HepG2 (cell line): ENCODE results near the gene CREB3. TPM values are rescaled to one million over a fixed set of nuclear protein-coding genes. Genes with fewer than 3 reads are reported as not detected.
A peak's percentile ranks its signal among the peaks of the same experiment; 100 is the strongest.

Source experiments
- ATAD3A ChIP-seq: sonication (generic); formaldehyde crosslinking; IDR thresholded peaks from 2 replicates; pipeline ENCODE4 v1.4.0; 2020; ENCODE audit warnings: missing genetic modification reagents
- ATF7 ChIP-seq, 2 experiments: fragments of 450-650 bp in 1 of 2; sonication (generic) in 1 of 2; formaldehyde crosslinking in 1 of 2; IDR thresholded peaks; 2 replicates each; pipeline versions ENCODE4 v1.4.0 to v1.6.1; 2016 to 2020; ENCODE audit warnings: antibody characterized with exemption in 1 of 2, mild to moderate bottlenecking in 1 of 2, missing genetic modification reagents in 1 of 2
- ELK4 ChIP-seq: sonication (generic); formaldehyde crosslinking; IDR thresholded peaks from 2 replicates; pipeline ENCODE4 v1.9.0; 2021; ENCODE audit warnings: missing genetic modification reagents, borderline replicate concordance
- KIAA2018 ChIP-seq: sonication (generic); formaldehyde crosslinking; IDR thresholded peaks from 2 replicates; pipeline ENCODE4 v1.5.0; 2020; ENCODE audit warnings: mild to moderate bottlenecking, missing genetic modification reagents, borderline replicate concordance
- KLF12 ChIP-seq: sonication (generic); formaldehyde crosslinking; IDR thresholded peaks from 2 replicates; pipeline ENCODE4 v1.4.0; 2020; ENCODE audit warnings: missing genetic modification reagents, borderline replicate concordance
- NR2F2 ChIP-seq: IDR thresholded peaks from 2 replicates; pipeline ENCODE4 v1.6.1; 2012; ENCODE audit warnings: low read depth, inconsistent platforms, borderline replicate concordance
- ZBTB7B ChIP-seq: sonication (generic); formaldehyde crosslinking; IDR thresholded peaks from 2 replicates; pipeline ENCODE4 v1.4.0; 2020; ENCODE audit warnings: missing genetic modification reagents
- ZHX1 ChIP-seq: sonication (generic); formaldehyde crosslinking; IDR thresholded peaks from 2 replicates; pipeline ENCODE4 v1.8.1; 2022; ENCODE audit warnings: low read depth, mild to moderate bottlenecking, missing genetic modification reagents
- ZNF432 ChIP-seq: sonication (generic); formaldehyde crosslinking; IDR thresholded peaks from 2 replicates; pipeline ENCODE4 v1.5.0; 2020; ENCODE audit warnings: missing genetic modification reagents, mild to moderate bottlenecking, borderline replicate concordance
- ZNF768 ChIP-seq: sonication (generic); formaldehyde crosslinking; IDR thresholded peaks from 2 replicates; pipeline ENCODE4 v1.4.0; 2020; ENCODE audit warnings: missing genetic modification reagents
- polyA plus RNA-seq, 8 experiments: library from polyadenylated mRNA; depleted of rRNA in 3 of 8; stranded (reverse) in 7 of 8; unstranded in 1 of 8; fragments of >200 nt; fragmentation: Illumina TruSeq in 4 of 8; extraction: Trizol in 4 of 8; gene quantifications; 2 replicates each; pipeline versions ENCODE4 v1.2.1 to v1.2.3, GENCODE V29; 2011 to 2016; ENCODE audit warnings: low read depth in 4 of 8, missing spikeins in 1 of 8, mixed read lengths in 1 of 8; ENCODE audit not compliant: insufficient read depth in 1 of 8
- total RNA-seq, 5 experiments: library from RNA; depleted of rRNA; stranded (reverse); fragments of >200 nt; fragmentation: Illumina TruSeq; extraction: Trizol; gene quantifications; 2 replicates each; pipeline ENCODE4 v1.2.3, GENCODE V29; 2016; ENCODE audit warnings: low read depth in 1 of 5
- TF ChIP-seq, protein P1 (sequence below): sonication (generic); formaldehyde crosslinking; IDR thresholded peaks from 2 replicates; pipeline ENCODE4 v1.4.0; 2020; ENCODE audit warnings: missing genetic modification reagents
- TF ChIP-seq, protein P2 (sequence below): IDR thresholded peaks from 2 replicates; pipeline ENCODE4 v1.6.1; 2016; ENCODE audit warnings: mild to moderate bottlenecking, missing biosample characterization, missing genetic modification reagents

CREB3 gene
- total and polyA plus RNA-seq, 2 of the 13 experiments (the other 11 are each of a cell fraction or from before 2014, with no cell fraction given): 11.1 to 34.2 TPM

GRCh38 chr9:35756275-35757225 is 24.1 kb downstream of the CREB3 start (continued):
- no peak for TF ChIP-seq KIAA2018 (CRISPR knock-in tag)
- TF ChIP-seq, protein P1, sequence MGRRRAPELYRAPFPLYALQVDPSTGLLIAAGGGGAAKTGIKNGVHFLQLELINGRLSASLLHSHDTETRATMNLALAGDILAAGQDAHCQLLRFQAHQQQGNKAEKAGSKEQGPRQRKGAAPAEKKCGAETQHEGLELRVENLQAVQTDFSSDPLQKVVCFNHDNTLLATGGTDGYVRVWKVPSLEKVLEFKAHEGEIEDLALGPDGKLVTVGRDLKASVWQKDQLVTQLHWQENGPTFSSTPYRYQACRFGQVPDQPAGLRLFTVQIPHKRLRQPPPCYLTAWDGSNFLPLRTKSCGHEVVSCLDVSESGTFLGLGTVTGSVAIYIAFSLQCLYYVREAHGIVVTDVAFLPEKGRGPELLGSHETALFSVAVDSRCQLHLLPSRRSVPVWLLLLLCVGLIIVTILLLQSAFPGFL (CRISPR knock-in tag): 0 out of 2 replicates have a peak, but pooled peaks have one; percentile 59
- TF ChIP-seq ATAD3A: no peak
- TF ChIP-seq NR2F2: no peak
- TF ChIP-seq ZHX1: no peak
- no peak for TF ChIP-seq ZNF432
- TF ChIP-seq ZNF768: peak; percentile 54; the same call in 1 of the 2 replicates
- peak; percentile 91 for TF ChIP-seq KLF12 (CRISPR knock-in tag)
- TF ChIP-seq, protein P2, sequence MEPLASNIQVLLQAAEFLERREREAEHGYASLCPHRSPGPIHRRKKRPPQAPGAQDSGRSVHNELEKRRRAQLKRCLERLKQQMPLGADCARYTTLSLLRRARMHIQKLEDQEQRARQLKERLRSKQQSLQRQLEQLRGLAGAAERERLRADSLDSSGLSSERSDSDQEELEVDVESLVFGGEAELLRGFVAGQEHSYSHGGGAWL: peak; percentile 65
- peak; percentile 85 for TF ChIP-seq ZBTB7B
- no peak for TF ChIP-seq ATF7 (IDR thresholded peaks at IDR 0.05)
- TF ChIP-seq ATF7 (CRISPR knock-in tag; IDR thresholded peaks at IDR 0.05): no peak
- peak; percentile 52; the same call in 1 of the 2 replicates for TF ChIP-seq ELK4 (CRISPR knock-in tag)
